NCI-H128 (cell line): ENCODE results near the gene ERCC1.
A peak's percentile ranks its signal among the peaks of the same experiment; 100 is the strongest.

ENCODE experiments used
- DNase-seq: peaks from one replicate; lab custom pipeline; 2025; ENCODE audit not compliant: unreplicated experiment; lab: John Stamatoyannopoulos, UW

ERCC1 gene

DNA sequence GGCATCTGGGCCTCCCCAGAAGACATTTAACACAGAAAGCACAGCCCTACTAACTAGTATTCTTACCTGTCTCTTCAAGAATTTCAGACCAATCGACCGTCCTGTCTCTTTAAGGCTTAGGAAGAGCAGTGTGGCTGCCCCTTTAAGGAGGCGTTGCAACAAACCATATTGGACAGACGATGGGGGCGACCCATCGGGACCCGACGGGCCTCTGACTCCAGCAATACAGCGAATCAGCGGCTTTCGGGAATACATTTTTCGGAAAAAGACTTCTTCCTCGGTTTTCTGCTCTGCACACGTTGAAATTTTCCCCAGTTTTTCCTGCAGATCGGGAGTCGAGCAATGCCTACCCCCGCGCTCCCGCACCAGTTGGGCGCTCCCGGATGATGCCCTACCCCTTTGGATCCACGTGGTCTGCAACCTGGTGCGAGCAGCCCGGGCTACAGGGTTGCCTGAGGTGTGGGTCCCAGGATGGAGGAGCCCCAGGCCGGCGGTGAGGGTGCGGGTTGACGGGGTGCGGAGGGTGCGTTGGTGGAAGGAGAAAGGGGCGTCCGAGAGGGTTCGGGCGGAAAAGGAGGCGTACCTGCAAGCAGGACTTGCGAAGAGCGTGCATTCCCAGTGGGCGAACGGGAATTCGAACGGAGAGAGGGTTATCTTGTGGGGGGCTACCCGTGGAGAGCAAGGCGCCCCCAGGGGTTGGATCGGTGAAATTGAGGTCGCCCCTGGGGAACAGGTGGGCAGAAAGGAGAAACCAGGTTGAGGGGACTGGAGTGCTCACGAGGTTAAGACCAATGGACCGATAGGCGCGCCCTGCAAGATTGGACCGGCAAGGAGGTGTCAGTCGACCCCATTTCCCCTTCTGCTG lies 17.3 kb downstream of the ERCC1 start, which contains the start of gene POLR1G:
TSS of gene POLR1G (plus strand) at position 419 of the 865 bp plus-strand sequence. CDS start at position 472, 53 bp downstream.
- peak; percentile 75 for DNase-seq

- DNase-seq = peak; percentile 75
These were observed 18.1 kb downstream of the ERCC1 start for GRCh38 chr19:45405435-45406225.

GRCh38 chr19:45404557-45405434 lies 18.9 kb downstream of the ERCC1 start, which contains the start of gene PPP1R13L:
TSS of gene PPP1R13L (minus strand) at chr19:45405069. CDS start at chr19:45398318, 6,751 bp downstream.
- DNase-seq = peak; percentile 71

DNA sequence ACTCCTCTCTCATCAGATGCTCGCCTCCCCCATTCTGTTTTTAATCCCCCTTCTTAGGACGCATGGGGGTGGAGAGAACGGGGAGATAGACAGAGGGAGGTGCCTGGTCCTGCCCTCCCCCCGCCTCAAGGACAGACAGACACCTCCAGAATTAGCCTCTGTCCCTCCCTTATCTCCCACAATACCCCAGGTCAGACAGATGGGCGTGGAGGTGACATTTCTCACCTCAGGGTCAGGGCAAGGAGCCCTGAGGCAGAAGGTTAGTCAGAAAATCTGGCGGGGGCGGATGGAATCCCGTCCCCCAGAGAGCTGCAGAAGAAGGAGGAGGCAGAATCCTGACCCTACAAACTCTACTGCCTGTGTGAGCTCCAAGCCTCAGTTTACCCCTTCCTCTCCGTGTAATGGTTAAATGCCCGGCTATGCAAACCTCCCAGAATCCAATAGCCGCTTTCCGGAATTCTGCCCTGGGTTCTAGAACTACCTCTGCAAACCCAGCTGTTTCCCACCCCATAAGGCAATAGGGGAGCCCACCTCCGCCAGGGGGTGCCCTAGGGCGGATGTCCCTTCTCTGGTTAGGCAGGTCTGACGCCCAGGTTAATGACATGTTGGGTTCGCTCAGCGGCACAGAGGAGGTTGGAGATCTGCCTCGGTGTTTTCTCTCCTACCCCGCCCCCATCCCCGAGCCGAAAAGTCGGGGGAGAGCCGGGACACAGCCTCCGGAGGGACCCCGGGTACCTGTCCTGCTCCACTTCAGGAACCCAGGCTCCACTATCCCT lies 19.7 kb downstream of the ERCC1 start:
- peak; percentile 8 for DNase-seq

DNA sequence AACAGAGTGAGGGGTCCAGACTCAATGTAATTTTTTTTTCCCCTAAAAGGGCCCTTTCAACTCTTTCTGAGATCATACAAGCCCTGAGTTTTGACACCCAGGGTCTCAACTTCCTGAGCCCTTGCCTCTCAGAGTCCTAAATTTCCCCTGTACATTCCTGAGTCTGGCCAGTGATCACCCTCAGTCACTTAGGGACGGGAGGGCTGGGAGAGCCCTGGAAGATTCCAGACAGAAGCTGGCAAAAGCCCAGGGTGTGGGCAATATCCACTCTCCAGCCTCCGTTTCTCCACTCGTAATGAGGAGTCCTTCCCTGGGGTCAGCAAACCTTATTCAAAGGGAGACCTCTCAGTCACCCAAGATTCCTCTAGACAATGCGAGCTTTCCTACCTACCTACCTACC lies 20.4 kb downstream of the ERCC1 start:
- DNase-seq = no peak

DNA sequence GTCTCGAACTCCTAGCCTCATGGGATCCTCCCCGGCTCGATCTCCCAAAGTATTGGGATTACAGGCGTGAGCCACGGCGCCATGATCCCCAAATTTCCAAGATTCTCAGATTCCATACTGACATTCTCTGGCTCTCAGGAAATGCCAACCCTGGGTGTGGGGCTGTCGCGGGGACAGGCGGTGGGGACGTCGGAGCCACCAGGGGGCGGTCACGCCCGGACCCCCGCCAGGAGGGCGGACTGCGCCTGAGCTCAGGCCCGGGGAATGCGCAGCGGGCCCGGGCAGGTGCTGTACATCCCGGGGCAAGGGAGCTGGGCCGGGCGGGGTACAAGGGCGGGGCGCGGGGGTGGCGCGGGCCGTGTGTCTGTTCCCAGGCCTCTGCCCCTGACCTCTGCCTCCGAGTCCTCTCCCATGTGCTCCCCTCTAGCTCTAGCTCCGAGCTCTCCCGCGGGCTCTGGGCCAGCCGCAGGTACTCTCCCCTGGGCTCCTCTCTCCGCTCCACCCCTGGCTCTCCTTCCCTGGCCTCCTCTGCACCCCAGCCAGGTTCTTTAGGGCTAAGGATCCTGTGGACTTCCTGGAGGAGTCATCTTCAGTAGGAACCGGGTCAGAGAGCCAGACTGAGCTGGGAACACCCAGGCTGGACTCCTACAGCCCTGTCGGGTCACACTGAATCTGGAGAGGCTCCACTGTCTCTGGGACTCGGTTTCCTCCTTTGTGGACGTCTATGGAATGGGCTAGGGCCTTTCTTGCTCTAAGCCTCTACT lies 21.2 kb downstream of the ERCC1 start:
- no peak for DNase-seq

GRCh38 chr19:45401815-45402214 lies 21.9 kb downstream of the ERCC1 start:
- no peak for DNase-seq

DNA sequence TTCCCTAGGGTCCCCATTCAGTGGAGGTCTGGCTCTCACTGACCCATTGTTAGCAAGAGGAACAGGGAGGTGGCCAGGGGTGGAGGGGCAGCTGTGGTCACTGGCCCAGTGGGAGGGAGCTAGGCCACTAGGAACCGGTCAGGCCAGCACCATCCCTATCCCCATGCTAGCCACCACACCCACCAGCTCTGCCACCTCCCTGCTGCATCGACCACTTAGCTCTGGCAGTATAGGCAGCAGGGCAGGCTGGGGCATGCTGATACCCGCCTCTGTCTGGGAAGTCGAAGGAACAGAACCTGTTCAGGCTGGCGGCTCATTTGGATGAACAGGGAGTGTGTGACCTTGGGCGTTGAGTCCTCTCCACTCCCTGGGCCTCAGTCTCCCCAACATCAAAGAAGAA lies 23.5 kb downstream of the ERCC1 start:
- DNase-seq = no peak

GRCh38 chr19:45395821-45396617 lies 27.7 kb downstream of the ERCC1 start:
- DNase-seq = no peak

DNA sequence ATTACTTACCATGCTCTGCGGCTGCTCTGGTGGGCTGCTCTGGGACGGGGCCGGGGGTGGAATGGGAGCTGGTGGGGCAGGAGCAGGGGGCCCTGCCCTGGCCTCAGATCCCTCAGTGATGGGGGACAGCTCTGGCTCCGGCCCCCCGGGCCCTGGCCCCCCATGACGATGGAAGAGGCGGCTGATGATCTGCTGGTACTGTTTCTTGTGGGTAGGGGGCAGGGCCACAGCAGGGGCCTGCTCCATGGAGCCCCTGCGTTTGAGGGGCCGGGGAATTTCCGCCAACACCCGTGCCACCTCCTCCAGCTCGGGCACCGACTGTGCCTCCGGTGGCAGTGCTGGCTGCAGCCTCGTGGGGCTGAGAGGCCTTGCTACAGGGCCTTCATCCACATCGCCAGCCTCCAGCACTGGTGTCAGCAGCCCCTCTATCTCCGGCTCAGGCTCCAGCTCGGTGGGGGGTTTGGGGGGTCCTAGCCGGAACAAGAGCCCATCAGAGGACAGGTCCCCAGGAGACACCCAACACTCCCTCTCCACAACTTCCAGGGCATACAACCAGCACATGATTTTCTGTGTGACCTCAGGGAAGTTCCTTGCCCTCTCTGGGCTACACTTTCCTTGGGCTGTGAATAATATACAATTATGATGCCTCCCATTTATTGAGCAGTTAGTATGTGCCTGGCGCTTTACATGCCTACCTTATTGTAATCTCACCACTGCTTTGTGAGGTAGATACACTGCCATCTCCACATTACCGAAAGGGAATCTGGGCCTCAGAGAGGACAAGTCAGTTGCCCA lies 31.6 kb downstream of the ERCC1 start:
- DNase-seq = no peak

DNA sequence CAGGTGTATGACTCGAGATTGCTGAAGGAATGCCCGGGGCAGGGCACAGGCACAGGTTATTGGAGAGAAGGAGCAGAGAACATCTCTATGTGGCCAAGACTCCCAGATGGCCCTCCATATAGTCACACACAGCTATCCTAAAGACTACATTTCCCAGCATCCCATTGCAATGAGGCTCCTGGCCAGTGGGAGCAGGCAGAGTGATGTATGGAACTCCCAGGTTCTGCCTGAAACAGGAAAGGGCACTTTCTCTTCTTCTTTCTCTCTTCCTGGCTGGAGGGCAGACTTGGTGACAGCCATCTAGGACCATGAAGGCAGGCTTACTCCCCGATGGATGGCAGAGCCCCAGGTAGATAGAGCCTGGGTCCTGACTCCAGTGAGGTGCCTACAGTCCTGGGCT lies 32.4 kb downstream of the ERCC1 start:
- DNase-seq = no peak

GRCh38 chr19:45385392-45386221 lies 38.1 kb downstream of the ERCC1 start:
- DNase-seq = no peak

GRCh38 chr19:45382426-45382825 lies 41.3 kb downstream of the ERCC1 start:
- no peak for DNase-seq

DNA sequence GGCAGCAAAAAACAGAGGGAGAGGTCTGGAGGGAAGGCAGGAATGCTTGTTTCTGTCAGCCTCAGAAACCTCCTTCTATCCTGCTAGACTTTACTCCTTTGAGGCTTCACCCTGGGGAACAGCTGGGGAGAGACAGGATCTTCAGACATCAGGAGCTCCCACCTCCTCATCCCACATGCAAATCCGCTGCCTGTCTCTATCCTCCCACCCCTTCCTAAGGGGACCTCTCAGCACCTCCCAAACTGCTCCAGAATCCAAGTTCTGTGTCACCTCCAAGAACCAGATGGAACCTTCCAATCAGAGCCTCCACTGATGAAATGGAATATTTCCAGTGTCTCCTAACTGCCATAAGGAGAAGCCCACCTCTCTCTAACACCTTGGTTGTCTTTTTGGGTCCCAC lies 43.6 kb downstream of the ERCC1 start:
- DNase-seq = no peak

DNA sequence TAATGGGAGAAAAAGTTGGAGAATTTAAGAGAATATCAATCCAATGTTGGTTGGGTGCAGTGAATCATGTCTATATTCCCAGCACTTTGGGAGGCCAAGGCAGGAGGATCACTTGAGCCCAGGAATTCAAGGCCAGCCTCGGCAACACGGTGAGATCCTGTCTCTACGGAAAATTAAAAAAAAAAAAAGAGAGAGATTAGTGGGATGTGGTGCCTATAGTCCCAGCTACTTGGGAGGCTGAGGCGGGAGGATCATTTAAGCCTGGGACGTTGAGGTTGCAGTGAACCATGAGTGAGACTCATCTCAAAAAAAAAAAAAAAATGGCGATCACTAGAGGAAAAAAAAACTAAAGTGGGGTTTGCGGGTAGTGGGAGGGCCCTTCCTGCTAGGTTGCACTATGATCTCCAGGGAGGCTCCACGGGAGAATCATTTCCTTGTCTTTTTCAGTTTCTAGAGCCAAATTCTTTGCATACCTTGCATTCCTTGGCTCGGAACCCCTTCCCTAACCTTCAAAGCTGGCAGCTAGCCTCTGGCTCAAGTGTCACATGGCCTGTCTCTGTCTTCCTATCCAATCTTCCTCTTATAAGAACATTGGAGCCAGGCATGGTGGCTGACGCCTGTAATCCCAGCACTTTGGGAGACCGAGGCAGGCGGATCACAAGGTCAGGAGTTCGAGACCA lies 47.5 kb downstream of the ERCC1 start:
- no peak for DNase-seq

GRCh38 chr19:45370410-45371204 lies 53.1 kb downstream of the ERCC1 start, which contains the start of gene ERCC2:
TSS of gene ERCC2 (minus strand) at chr19:45370573. CDS start at chr19:45370540, 33 bp downstream.
- peak; percentile 99 for DNase-seq
